IPS-NIHi7 (cell line): ENCODE results near the gene PLPPR1.
"Not testable (repeated sequence)": the region's sequence is repeated elsewhere in the genome, so short reads cannot be mapped to it uniquely, and the experiment has no call there.

ENCODE experiments used
- DNase-seq: peaks from one replicate; pipeline ENCODE4 v3.0.0; 2012; ENCODE audit warnings: mixed read lengths; ENCODE audit errors: extremely low spot score

PLPPR1 gene

GRCh38 chr9:101275769-101276250 lies 247.3 kb downstream of the PLPPR1 start:
- no peak for DNase-seq

GRCh38 chr9:101291043-101291442 lies 262.5 kb downstream of the PLPPR1 start:
- not testable (repeated sequence) for DNase-seq

- no peak for DNase-seq
These were observed 271.4 kb downstream of the PLPPR1 start for GRCh38 chr9:101299901-101300300.

GRCh38 chr9:101307051-101307450 lies 278.5 kb downstream of the PLPPR1 start:
- DNase-seq = no peak

GRCh38 chr9:101307524-101308213 lies 279.1 kb downstream of the PLPPR1 start:
- DNase-seq = no peak

GRCh38 chr9:101309139-101309538 lies 280.6 kb downstream of the PLPPR1 start:
- DNase-seq = no peak

GRCh38 chr9:101311191-101311590 lies 282.7 kb downstream of the PLPPR1 start:
- no peak for DNase-seq

GRCh38 chr9:101311758-101312420 lies 283.4 kb downstream of the PLPPR1 start:
- peak; percentile 67 for DNase-seq

- DNase-seq = no peak
These were observed 284.1 kb downstream of the PLPPR1 start for GRCh38 chr9:101312661-101313060.

GRCh38 chr9:101315112-101315450 lies 286.6 kb downstream of the PLPPR1 start:
- DNase-seq = no peak

- no peak for DNase-seq
These were observed 289.2 kb downstream of the PLPPR1 start for GRCh38 chr9:101317735-101318134.

- DNase-seq = no peak
These were observed 294.6 kb downstream of the PLPPR1 start for GRCh38 chr9:101323129-101323528.

GRCh38 chr9:101324245-101324804 lies 295.8 kb downstream of the PLPPR1 start:
- no peak for DNase-seq

GRCh38 chr9:101325053-101325452 lies 296.5 kb downstream of the PLPPR1 start:
- no peak for DNase-seq

- DNase-seq = no peak
These were observed 297.5 kb downstream of the PLPPR1 start for GRCh38 chr9:101326035-101326434.

- no peak for DNase-seq
These were observed 298.0 kb downstream of the PLPPR1 start for GRCh38 chr9:101326501-101326900.

- DNase-seq = not testable (repeated sequence)
These were observed 298.9 kb downstream of the PLPPR1 start for GRCh38 chr9:101327422-101327909.

GRCh38 chr9:101332362-101332761 lies 303.8 kb downstream of the PLPPR1 start:
- DNase-seq = no peak

- no peak for DNase-seq
These were observed 305.0 kb downstream of the PLPPR1 start for GRCh38 chr9:101333490-101333889.

GRCh38 chr9:101333926-101334702 lies 305.6 kb downstream of the PLPPR1 start:
- no peak for DNase-seq

- DNase-seq = no peak
These were observed 307.6 kb downstream of the PLPPR1 start for GRCh38 chr9:101336091-101336490.

- DNase-seq = no peak
These were observed 308.7 kb downstream of the PLPPR1 start for GRCh38 chr9:101337237-101337636.
